GM19238 (cell line): ENCODE measurements around the gene THBS2.

Experiments
- DNase-seq: peaks from one replicate; pipeline ENCODE4 v3.0.0; 2011; ENCODE audit warnings: low spot score; ENCODE audit not compliant: insufficient read length

Gene THBS2

DNA sequence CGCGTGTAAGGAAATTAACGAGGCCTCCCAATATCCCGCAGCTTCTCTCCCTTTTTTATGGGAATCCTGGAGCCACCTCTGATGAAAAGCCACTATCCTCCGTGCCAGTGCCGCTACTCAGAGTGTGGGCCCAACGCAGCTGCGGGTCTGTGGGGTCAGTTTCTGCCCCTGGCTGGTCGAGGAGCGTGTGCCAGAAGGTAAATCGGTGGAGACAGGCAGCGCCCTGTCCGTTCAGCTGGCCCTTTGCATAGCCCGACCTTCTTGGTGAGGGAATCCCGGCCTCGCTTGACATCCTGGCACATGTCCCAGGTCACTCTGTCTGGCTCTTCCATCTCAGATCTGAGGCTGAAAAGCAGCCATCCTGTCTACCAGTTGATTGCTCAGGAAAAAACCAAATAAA lies 4.6 kb downstream of the THBS2 start:
- DNase-seq = no peak

DNA sequence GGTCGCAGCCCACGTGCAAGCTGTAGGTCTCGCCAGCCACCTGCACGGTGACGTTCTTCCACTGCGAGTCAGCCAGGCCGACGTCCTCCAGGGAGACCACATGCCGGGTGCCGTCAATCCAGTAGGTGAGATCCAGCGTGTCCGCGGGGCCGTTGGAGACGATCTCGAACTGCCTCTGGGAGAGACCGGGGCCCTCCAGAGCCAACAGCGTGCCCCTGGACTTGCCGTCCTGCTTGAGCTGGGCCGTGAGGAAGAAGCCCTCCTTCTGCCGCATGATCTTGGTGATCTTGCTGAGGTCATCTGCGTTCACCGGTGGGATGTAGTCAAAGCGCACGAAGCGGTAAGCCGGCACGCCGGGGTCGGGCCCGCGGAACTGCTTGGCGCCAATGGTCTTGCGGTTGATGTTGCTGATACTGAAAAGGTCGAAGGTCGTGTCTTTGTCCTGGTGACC lies 5.1 kb downstream of the THBS2 start:
- no peak for DNase-seq

DNA sequence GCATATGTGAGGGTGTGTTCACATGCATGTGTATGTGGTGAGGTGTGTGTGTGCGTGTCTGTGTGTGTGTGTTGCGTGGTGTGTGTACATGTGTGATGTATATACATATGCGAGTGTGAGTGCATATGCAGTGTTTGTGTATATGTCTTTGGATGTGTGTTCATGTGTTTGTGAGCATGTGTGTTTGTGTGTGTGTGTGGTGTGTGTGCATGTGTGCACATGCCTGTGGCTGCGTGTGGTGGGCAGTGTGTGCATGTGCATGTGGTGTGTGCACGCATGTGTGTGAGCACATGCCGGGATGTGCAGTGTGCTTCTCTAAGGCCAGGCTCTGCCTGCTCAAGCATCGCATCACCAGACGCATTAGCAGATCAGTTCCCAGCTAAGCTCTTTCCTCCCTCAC lies 5.7 kb downstream of the THBS2 start:
- no peak for DNase-seq

DNA sequence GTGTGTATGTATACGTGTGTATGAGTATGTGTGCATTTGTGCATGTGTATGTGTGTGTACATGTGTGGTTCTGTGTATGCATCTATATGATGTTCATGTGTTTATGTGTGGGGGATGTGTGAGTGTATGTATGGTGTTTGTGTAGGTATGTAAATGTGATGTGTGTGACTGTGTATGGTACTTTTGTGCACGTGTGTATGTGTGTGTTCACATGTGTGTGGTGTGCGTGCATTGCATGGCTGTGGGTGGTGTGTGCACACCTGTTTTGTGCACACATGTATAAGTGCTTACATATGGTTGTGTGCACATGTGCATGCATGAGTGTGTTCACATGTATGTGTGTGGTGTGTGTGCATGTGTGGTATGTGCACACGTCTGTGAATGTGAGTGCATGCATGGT lies 6.2 kb downstream of the THBS2 start:
- no peak for DNase-seq

DNA sequence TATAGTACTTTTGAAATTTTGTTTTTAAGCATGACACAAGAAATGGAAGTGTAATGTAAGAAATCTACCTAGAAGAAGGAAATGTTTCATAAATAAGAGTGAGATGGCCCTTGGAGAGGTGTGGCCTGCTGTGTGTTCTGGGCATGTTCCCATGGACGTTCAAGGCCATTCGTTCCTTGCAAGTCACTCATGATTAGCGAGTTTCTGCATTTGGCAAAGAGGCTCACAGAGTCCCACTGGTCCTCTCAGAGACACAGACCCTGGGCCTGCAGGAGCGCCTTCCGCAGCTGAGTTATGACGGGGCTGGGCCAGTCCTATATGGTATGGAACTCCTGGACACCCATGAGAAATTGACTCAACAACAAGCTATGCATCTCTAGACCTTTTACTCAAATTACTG lies 7.2 kb downstream of the THBS2 start:
- no peak for DNase-seq

DNA sequence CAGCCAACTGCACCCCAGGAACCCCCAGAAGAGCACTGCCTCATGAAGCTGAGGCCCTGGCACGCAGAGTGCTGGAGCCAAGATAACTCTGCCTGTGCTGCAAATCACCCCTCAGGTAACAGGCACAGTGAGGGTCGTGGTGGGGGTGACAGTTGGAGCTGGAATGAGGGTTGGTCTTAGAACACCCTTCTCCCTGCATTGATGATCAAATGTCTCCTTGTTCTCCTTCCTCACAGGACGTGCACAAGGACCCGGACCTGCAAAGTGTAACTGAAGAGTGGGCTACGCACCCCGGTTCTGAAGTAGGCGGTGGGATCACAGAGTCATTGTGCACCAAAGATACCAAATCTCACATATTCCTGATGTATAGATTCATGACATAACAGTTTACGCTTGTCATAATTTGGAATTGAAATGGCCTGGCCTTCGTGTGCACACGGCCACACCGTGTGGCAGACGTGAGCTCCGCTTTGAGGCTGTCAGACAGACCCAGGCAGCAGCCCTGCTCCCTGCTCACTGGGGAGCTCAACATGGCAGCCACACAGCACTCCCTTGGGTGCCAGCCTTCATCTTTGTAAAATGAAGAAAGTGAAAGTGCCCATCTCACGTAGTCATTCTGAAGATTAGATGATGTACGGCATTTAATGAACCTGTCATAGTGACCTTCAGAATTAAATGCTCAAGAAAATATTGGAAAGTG lies 8.8 kb downstream of the THBS2 start:
- DNase-seq = no peak

DNA sequence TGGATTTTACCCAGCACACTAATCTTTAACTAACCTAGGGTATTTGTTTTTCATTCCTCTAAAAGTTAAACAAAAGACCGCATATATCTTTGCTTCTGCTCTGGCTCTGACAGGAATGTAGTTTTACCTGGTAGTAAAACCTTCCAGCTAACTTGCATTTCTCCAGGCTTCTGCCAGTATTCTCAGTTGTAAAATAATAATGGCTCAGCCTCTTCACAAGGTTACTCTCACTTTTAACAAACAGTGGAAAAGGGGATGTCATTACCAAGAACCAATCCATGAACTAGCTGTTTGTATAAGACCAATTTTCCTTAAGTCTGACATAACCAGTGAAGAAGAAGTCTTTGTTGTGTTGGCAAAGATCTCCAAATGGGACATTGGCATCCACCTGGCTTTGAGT lies 10.0 kb downstream of the THBS2 start:
- DNase-seq = no peak

DNA sequence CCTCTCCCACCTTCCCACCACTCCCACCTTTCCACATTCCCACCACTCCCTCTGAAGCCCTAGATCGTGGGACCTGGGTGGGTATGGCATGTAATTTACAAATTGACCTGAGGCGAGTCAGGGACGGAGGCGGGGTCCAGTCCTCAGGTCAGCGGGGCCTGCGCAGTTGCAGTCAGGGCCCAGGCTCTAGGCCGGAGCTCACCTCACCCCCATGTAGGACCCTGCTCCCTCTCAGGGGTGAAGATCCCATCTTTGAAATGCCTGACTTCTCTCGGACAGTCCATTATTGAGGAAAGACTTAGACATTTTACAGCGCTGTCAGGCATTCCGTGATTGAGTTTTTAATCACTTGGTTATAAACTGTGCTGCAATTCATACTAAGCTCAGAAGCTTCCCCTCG lies 10.5 kb downstream of the THBS2 start:
- no peak for DNase-seq

DNA sequence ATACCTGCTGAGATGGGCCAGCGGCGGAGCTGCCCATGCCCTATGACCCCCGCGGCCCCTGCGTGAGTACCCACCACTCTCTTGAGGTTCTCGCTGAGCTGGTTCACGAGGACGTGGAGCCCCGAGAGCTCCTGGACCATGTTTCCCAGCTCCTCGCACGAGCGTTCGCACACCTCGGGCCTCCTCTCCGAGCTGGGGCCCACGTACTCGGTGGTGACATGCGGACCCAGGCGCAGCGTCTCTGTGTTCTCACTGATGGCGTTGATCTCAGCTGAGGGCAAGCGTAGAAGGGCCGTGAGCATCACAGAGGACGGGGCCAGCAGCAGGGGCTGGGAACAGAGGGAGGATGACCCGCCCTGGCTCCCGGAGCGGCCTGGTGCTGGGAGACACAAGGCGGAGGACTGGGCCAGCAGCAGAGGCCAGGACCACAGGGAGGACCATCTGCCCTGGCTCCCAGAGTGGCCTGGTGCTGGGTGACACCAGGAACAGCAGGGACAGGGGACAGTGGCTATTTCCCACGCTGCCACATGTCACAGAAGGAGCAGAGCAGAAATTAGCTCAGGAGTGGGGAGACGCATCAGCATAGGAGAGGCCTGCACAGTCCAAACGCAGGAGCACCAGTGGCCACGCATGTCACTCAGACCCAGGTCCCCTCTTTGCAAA lies 11.8 kb downstream of the THBS2 start:
- DNase-seq = no peak

DNA sequence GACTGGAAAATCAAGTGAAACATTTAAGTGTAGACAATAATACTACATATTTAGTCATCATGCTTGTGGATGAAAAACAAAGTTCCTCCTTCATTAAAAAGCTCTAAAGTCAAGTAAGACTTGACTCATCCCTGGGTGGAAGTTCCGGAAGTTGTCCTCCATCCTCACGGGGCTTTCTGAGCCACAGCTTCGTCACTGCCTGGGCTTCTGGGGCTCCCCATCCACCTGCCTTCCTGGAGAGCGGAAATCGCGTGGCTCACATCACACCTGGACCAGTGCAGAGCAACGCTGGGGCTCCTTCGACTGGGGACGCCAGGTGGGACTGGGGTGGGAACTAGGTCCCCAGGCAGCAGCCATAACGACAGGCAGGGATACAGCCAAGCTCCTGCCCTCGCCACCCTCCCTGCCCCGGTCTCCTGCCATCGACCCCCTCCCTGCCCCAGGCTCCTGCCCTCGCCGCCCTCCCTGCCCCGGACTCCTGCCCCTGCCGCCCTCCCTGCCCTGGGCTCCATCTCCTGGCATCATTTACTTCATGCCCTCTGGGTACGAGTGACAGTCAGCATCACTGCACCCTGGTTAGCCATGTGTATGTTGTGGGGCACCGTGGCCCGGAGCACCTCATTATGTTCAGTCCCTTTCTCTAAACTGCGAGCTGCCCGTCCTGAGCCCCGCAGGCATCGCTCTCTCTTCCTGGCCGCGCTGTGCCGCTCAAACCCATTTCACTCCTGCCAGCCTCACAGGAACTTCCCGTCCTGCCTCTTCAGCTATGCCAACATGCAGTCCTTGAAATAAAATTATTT lies 12.9 kb downstream of the THBS2 start:
- no peak for DNase-seq

DNA sequence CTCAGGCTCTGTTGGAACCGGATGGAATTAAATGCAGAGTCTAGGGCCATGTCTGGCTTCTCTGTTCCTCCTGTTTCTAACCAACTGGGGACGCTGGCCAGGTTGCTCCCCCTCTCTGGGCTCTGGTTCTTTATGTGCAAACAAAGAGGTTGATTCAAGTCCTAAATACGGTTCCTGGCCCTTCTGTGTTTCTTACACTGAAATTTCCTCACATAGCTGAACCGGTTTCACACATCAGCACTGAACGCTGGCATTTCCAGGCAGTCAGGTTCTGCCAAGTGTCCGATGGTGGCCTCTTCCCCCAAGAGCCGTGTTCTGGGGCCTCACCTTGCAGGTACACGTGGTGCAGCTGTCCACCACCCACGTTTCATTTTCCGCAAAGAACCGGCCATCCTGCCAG lies 13.5 kb downstream of the THBS2 start:
- DNase-seq = no peak

DNA sequence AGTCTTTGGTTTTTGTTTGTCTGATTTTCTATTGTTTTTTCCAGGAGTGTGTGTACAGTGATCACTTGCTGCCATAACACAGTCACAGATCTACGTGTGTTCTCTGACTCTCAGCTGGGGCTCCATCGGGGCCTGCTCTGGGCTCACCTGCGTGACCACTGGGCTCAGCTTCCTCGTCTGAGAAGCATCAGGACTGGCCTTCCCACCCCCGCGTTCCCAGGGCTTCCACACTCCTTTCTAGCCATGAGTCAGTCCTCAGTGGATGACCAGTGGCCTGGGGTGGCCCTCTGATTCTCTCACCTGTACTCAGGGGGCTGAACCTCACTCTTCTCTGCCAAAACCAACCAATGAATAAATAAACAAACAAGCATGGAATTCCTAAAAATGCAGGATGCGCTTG lies 14.5 kb downstream of the THBS2 start:
- no peak for DNase-seq

DNA sequence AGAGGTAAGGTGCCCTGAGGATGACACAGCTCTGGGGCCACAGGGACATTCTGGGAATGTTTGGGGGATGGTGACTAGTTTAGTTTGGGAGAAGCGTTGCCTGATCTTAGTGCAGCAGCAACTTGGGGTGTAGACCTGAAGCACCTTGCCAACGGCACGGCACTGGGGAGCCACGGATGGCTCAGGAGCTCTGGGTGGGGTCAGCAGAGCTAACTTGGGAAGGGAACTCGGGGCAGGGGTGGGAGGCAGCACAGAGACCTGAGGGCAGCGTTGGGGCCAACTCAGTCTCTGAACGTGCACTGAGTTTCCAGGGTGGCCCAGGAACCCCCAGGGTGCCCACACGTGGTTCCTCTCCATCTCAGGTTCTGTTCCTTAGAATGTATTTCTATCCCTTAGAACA lies 14.9 kb downstream of the THBS2 start:
- no peak for DNase-seq

DNA sequence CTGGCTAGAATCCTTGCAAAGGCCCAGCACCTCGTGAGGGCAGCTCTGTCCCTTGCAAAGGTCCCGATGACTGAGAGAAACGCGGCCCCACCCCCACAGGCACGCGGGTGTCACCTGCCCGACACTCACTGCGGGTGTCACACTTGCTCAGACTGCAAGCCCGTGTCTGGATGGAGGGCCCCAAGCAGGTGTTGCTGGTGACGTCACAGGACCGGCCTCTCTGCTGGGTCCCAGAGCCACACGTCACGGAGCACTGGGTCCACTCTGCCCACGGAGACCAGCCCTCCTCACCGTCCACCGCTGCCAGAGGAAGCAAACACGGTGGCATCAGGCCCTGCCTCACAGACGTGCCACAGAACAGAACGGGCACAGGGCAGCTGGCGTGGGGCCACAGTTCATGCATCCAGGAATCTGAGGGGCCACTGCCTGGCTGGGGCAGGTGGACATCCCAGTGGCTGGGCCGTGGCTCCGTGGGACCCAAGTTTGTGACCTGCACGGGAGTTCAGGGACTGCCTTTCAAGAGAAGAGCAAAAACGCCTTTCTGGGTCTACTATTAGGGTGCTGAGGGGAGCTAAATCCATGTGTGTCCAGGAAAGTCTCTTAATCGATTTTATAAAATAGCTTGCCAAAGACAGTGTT lies 16.0 kb downstream of the THBS2 start:
- no peak for DNase-seq

DNA sequence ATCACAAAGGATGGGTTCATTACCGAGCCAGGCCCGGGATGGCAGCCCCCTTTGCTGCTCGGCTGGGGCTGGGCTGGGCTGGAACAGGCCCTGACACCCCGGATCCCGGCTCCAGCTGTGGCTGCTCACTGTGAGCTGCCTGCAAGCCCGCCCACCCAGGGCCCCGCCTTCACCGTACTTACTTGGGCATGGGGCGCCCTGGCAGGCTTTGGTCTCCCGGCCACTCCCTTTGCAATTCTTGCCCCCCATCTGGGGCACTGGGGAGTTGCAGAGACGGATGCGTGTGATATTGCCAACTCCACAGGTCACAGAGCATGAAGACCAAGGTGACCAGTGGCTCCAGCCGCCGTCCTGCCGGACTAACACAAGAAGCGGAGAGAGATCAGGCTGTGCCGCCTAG lies 16.7 kb downstream of the THBS2 start:
- DNase-seq = no peak

DNA sequence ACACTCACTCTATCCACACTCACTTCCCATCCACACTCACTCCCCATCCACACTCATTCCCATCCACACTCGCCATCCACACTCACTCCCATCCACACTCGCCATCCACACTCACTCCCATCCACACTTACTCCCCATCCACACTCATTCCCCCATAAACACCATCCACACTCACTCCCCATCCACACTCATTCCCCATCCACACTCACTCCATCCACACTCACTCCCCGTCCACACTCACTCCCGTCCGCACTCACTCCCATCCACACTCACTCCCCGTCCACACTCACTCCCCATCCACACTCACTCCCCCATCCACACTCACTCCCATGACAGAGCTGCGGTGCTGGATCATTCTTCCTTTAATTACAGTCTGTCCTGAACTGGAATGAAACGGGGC lies 17.1 kb downstream of the THBS2 start:
- no peak for DNase-seq

DNA sequence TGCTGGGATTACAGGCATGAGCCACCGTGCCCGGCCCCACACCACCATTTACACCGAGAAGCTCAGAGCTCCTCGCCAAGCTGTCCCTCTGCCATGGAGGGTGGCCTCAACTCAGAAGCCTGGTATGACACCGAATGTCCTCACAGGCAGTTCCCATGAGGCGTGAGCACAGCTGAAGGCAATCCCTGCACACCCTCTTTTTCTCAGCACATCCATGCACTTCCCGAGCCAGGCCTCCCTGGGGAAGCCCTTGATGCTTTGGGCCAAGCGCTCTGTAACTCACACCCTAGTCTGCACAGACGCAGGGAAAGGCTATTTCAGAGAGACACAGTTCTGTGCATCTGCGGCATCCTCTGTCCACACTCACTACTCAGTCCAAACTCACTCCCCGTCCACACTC lies 18.4 kb downstream of the THBS2 start:
- DNase-seq = no peak

DNA sequence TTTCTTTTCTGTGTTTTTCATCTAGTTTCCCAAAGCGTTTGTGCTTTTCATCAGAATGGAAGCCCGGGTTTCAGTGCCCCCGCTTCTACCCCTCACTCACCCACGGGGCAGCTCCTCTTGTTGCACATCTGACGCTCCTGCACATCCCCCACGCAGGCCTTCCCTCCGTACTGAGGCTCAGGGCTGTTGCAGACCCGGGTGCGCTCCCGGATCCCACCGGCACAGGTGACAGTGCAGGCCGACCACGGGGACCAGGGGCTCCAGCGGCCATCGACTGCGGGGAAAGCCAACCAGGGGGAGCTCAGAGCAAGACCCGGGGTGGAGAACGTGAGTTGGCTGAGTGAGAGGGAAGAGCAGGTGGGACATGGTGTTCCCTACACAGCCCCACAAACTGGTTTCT lies 19.0 kb downstream of the THBS2 start:
- no peak for DNase-seq

DNA sequence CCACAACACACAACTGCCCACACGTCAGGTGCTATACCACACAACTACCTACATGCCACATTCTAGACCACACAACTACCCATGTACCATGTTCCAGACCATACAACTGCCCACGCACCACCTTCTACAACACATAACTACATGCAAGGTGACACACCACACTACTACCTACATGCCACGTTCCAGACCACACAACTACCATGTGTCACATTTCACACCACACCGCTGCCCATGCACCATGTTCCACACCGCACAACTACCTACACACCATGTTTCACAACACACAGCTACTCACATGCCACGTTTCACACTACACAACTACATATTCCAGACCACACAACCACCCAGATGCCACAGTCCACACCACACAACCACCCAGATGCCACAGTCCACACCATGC lies 19.8 kb downstream of the THBS2 start:
- no peak for DNase-seq

DNA sequence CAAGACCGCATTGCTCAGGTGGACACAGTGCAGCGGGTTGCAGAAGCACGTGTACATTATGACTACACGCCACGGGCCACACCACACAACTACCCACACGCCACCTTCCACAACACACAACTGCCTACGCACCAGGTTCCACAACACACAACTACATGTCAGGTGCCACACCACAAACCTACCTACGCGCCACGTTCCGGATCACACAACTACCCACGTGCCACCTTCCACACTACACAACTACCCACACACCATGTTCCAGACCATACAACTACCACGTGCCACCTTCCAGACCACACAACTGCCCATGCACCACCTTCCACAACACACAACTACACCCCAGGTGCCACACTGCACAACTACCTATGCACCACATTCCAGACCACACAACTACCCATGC lies 20.5 kb downstream of the THBS2 start:
- DNase-seq = no peak

DNA sequence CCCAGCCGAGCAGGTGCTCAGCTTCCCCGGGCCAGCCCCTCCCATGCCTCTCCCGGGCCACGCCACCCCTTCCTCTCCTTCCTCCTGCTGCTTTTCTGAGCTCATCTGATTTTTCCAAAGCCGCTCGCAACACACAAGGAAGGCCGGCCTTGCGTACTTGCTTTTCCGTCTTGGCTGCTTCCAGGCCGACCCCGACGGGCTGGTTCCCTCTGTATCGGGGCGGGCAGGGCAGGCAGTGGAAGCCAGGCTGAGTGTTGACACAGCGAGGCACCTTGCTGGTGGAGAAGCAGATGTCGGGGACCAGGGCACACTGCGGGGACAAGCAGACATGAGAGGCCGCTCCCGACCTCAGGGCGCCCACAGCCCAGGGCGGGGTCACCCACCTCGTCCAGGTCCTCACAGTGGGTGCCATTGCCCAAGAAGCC lies 21.1 kb downstream of the THBS2 start:
- DNase-seq = no peak
